GM12864 (cell line): ENCODE data around the gene GATD1.

Experiments used
- DNase-seq: peaks from one replicate; pipeline ENCODE4 v3.0.0-alpha.2; 2011; ENCODE audit warnings: low read depth
- H3K4me3 ChIP-seq: 2 replicates; pipeline ENCODE4 v1.5.1; 2011; ENCODE audit warnings: mild to moderate bottlenecking, low read depth, low read length, control low read depth
- CTCF ChIP-seq: IDR thresholded peaks from 2 replicates; pipeline ENCODE4 v1.5.1; 2011; ENCODE audit warnings: low read depth, mild to moderate bottlenecking, moderate library complexity, low read length, control low read depth, inconsistent platforms; ENCODE audit errors: missing control alignments

GATD1 gene

GRCh38 chr11:777288-778255, at the start of gene GATD1:
Gene GATD1 (minus strand): TSS chr11:777487. CDS start chr11:777462, 25 bp downstream.
- peak within 1 kb of the TSS; percentile 94 for H3K4me3 ChIP-seq
- TF ChIP-seq CTCF, result no peak
- no peak for DNase-seq

- DNase-seq, result no peak
- peak overlapping the region; percentile 70 for H3K4me3 ChIP-seq
- no peak for TF ChIP-seq CTCF
Observed at GRCh38 chr11:826836-827145, 49.5 kb upstream of the GATD1 start.

- TF ChIP-seq CTCF, result no peak
- H3K4me3 ChIP-seq, result no peak overlapping the region
- no peak for DNase-seq
Observed at GRCh38 chr11:826227-826621, 48.9 kb upstream of the GATD1 start.

GRCh38 chr11:825366-826226, 48.3 kb upstream of the GATD1 start:
- H3K4me3 ChIP-seq, result no peak overlapping the region
- DNase-seq, result no peak
- TF ChIP-seq CTCF, result no peak

GRCh38 chr11:824942-825341, 47.7 kb upstream of the GATD1 start:
- H3K4me3 ChIP-seq, result no peak overlapping the region
- no peak for TF ChIP-seq CTCF
- DNase-seq, result no peak

GRCh38 chr11:824292-824880, 47.1 kb upstream of the GATD1 start:
- TF ChIP-seq CTCF, result no peak
- no peak overlapping the region for H3K4me3 ChIP-seq
- DNase-seq, result no peak
